Measurements from ENCODE around the gene LRP1B.

GRCh38 chr2:141930803-141931202 lies 200.0 kb downstream of the LRP1B start:
- no peak for TF ChIP-seq EGR1 (IDR thresholded peaks at IDR 0.05)
- no peak for TF ChIP-seq FOXM1 (IDR thresholded peaks at IDR 0.05; ENCODE audit: borderline replicate concordance, low read depth)
- no peak for TF ChIP-seq TAF1 (IDR thresholded peaks at IDR 0.05; ENCODE audit: low read depth)
- TF ChIP-seq YY1 (IDR thresholded peaks at IDR 0.05; ENCODE audit: low read depth): no peak
- no peak for TF ChIP-seq TEAD4 (IDR thresholded peaks at IDR 0.05)
- no peak for TF ChIP-seq CEBPB (IDR thresholded peaks at IDR 0.05)
- TF ChIP-seq, protein P1, sequence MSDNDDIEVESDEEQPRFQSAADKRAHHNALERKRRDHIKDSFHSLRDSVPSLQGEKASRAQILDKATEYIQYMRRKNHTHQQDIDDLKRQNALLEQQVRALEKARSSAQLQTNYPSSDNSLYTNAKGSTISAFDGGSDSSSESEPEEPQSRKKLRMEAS (IDR thresholded peaks at IDR 0.05): no peak
- no peak for TF ChIP-seq EP300 (IDR thresholded peaks at IDR 0.05; ENCODE audit: borderline replicate concordance)
- no peak for TF ChIP-seq RAD21 (IDR thresholded peaks at IDR 0.05; ENCODE audit: low read depth)
- no peak for TF ChIP-seq REST (IDR thresholded peaks at IDR 0.05; ENCODE audit: low read depth)
- TF ChIP-seq CREB1 (IDR thresholded peaks at IDR 0.05; ENCODE audit: low read depth): no peak
- TF ChIP-seq TCF12 (IDR thresholded peaks at IDR 0.05; ENCODE audit: low read depth): no peak
- TF ChIP-seq, protein P2, sequence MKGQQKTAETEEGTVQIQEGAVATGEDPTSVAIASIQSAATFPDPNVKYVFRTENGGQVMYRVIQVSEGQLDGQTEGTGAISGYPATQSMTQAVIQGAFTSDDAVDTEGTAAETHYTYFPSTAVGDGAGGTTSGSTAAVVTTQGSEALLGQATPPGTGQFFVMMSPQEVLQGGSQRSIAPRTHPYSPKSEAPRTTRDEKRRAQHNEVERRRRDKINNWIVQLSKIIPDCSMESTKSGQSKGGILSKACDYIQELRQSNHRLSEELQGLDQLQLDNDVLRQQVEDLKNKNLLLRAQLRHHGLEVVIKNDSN (IDR thresholded peaks at IDR 0.05): no peak

Measured in Ishikawa (cell line).